Measurements from ENCODE around the gene LCOR. TPM values are rescaled to one million over a fixed set of nuclear protein-coding genes. Genes with fewer than 3 reads are reported as not detected.

The LCOR gene
- total and polyA plus RNA-seq, 9 of the 15 experiments (the other 6 are each of a cell fraction or from before 2014, with no cell fraction given): 3.6 to 25.2 (median 14.4) TPM

GRCh38 chr10:97031459-97031858 lies 199.4 kb downstream of the LCOR start (continued):
- no peak for TF ChIP-seq PYGO2 (tag; IDR thresholded peaks at IDR 0.05)
- TF ChIP-seq FOXM1 (IDR thresholded peaks at IDR 0.05; ENCODE audit: low read depth): no peak
- TF ChIP-seq FOXM1 (CRISPR knock-in tag; IDR thresholded peaks at IDR 0.05; ENCODE audit: low read depth): no peak
- TF ChIP-seq ZNF316 (IDR thresholded peaks at IDR 0.05): no peak
- no peak for TF ChIP-seq POLR2H (tag; IDR thresholded peaks at IDR 0.05; ENCODE audit: low read depth)
- TF ChIP-seq CHD1 (IDR thresholded peaks at IDR 0.05; ENCODE audit: low read length): no peak
- no peak for TF ChIP-seq PTTG1 (tag; IDR thresholded peaks at IDR 0.05; ENCODE audit: low read depth)

GRCh38 chr10:97032624-97033023 lies 200.5 kb downstream of the LCOR start:
- intact Hi-C loops (cut with micrococcal nuclease) (no loop called here), in situ Hi-C loops (cut with MboI) (loop anchor here (10.0 kb wide), 1 partner anchor 388 kb away; no protein-coding TSS in a partner anchor)
- no TSS peak for BruUV-seq (replicated peaks)
- ATAC-seq (no peak), DNase-seq (ENCODE audit: extremely low read depth in 1 of 4, low spot score in 3 of 4) (no peak), FAIRE-seq (no peak)
- no peak overlapping the region for H3K27ac ChIP-seq (ENCODE audit: extremely low read depth, low read depth, low read length)
- peaks cover 0 to 2% of the 10 kb centered on the region in 2 experiments; a peak in 2 of 5 replicates for H3K4me1 ChIP-seq (replicated peaks in 1 of 2; ENCODE audit: control insufficient read depth in 2 of 2, insufficient read depth in 2 of 2, low read length in 2 of 2)
- H3K27me3 ChIP-seq (ENCODE audit: control insufficient read depth in 2 of 2, insufficient read depth in 2 of 2, low read length in 2 of 2): peaks cover 19 to 60% of the 10 kb centered on the region in 2 experiments; a peak in 4 of 5 replicates
- H3K9ac ChIP-seq (ENCODE audit: insufficient read depth in 1 of 2, low read depth in 2 of 2, low read length in 2 of 2): no peak overlapping the region
- POLR2A ChIA-PET: interaction anchor here (1.3 kb wide), 1 partner anchor 9 kb away, joined by 3 read pairs; no protein-coding TSS in a partner anchor
- H3K9me3 ChIP-seq (replicated peaks; ENCODE audit: control insufficient read depth, insufficient read depth, low read depth, low read length): no peaks in the 10 kb centered on the region
- H4K20me1 ChIP-seq (replicated peaks; ENCODE audit: control insufficient read depth, insufficient read depth, low read length): no peaks in the 10 kb centered on the region
- no peak overlapping the region for H2AFZ ChIP-seq (ENCODE audit: low read depth, low read length)
- H3K4me2 ChIP-seq (ENCODE audit: insufficient read depth, low read length): no peak overlapping the region
- CTCF ChIA-PET (ENCODE audit: low intra/inter-chr PET ratio): no interaction called here
- H3K9me1 ChIP-seq (ENCODE audit: control insufficient read depth, insufficient read depth, low read length): no peaks in the 10 kb centered on the region
- 0% methylated on average over 7 of the region's 7 CpGs for WGBS (ENCODE audit: insufficient coverage, low coverage, missing lambda C conversion rate)
- no peaks in the 10 kb centered on the region for H3K79me2 ChIP-seq (ENCODE audit: control insufficient read depth, insufficient read depth, low read length)
- no peak overlapping the region for H3K4me3 ChIP-seq
- no peaks in the 10 kb centered on the region for H3K36me3 ChIP-seq (ENCODE audit: control insufficient read depth, insufficient read depth, low read length)
- TF ChIP-seq ZNF232 (CRISPR knock-in tag; IDR thresholded peaks at IDR 0.05) (no peak), ZNF41 (CRISPR knock-in tag; conservative IDR thresholded peaks at IDR 0.05) (no peak), CCNT2 (IDR thresholded peaks at IDR 0.05; ENCODE audit: borderline replicate concordance, extremely low read depth, insufficient read length, low read depth, low read length) (no peak), ELF4 (CRISPR knock-in tag; IDR thresholded peaks at IDR 0.05) (no peak), ZNF280A (IDR thresholded peaks at IDR 0.05; ENCODE audit: low read depth, partially characterized antibody) (no peak), ZNF644 (tag; IDR thresholded peaks at IDR 0.05; ENCODE audit: low read depth) (no peak), CBX1 (IDR thresholded peaks at IDR 0.05; ENCODE audit: low read depth) (no peak), MCM2 (IDR thresholded peaks at IDR 0.05; ENCODE audit: low read depth) (no peak), PRPF4 (IDR thresholded peaks at IDR 0.05; ENCODE audit: insufficient read depth, low read depth, low read length, poor library complexity, severe bottlenecking) (no peak), TCF7 (IDR thresholded peaks at IDR 0.05; ENCODE audit: borderline replicate concordance) (no peak), ZNF23 (CRISPR knock-in tag; IDR thresholded peaks at IDR 0.05) (no peak), SLC30A9 (CRISPR knock-in tag; IDR thresholded peaks at IDR 0.05) (no peak), ID3 (CRISPR knock-in tag; IDR thresholded peaks at IDR 0.05) (no peak), ID3 (tag; IDR thresholded peaks at IDR 0.05) (no peak), MED1 (CRISPR knock-in tag; IDR thresholded peaks at IDR 0.05; ENCODE audit: borderline replicate concordance) (no peak), RAD51 (IDR thresholded peaks at IDR 0.05; ENCODE audit: borderline replicate concordance, low read depth) (no peak)
